Measurements from ENCODE around the gene PCP2. TPM values are rescaled to one million over a fixed set of nuclear protein-coding genes. Genes with fewer than 3 reads are reported as not detected.

PCP2 gene
- total and polyA plus RNA-seq, 2 donors from 2014 or later, result 6.1 to 8.9 TPM

- FAIRE-seq (no peak), DNase-seq (no peak)
- Histone ChIP-seq H3K4me1 (ENCODE audit: control insufficient read depth in 2 of 3, insufficient read depth in 2 of 3, low read depth in 1 of 3, low read length in 3 of 3) (peaks cover 0 to 21% (median 7%) of the 10 kb centered on the region in 3 donors), H3K27me3 (ENCODE audit: control insufficient read depth, insufficient read depth, low read length) (no peaks in the 10 kb centered on the region), H3K9ac (ENCODE audit: low read length in 3 of 3) (no peak overlapping the region), H3K27ac (ENCODE audit: low read depth in 2 of 2, low read length in 2 of 2) (no peak overlapping the region), H3K36me3 (ENCODE audit: control insufficient read depth in 2 of 3, insufficient read depth in 3 of 3, low read length in 3 of 3) (peaks cover 6 to 44% (median 18%) of the 10 kb centered on the region in 3 donors), H3K4me3 (ENCODE audit: low read length in 3 of 3) (no peak overlapping the region), H3K9me3 (ENCODE audit: control insufficient read depth in 2 of 3, insufficient read depth in 1 of 3, low read length in 3 of 3) (no peaks in the 10 kb centered on the region)
- intact Hi-C loops (cut with DNase I), result no loop called here
- TF ChIP-seq CTCF (IDR thresholded peaks at IDR 0.05; ENCODE audit: borderline replicate concordance, extremely low read depth, insufficient read depth), result no peak
These were observed 7.7 kb downstream of the PCP2 start for GRCh38 chr19:7625763-7626372.

GRCh38 chr19:7624810-7625209 is 8.7 kb downstream of the PCP2 start:
- H3K27me3 ChIP-seq (ENCODE audit: control insufficient read depth, insufficient read depth, low read length), result no peaks in the 10 kb centered on the region
- no peaks in the 10 kb centered on the region for H3K9me3 ChIP-seq (ENCODE audit: control insufficient read depth in 2 of 3, insufficient read depth in 1 of 3, low read length in 3 of 3)
- H3K4me1 ChIP-seq (ENCODE audit: control insufficient read depth in 2 of 3, insufficient read depth in 2 of 3, low read depth in 1 of 3, low read length in 3 of 3), result peaks cover 0 to 15% (median 0%) of the 10 kb centered on the region in 3 donors
- FAIRE-seq (no peak), DNase-seq (no peak)
- H3K27ac ChIP-seq (ENCODE audit: low read depth in 2 of 2, low read length in 2 of 2), result no peak overlapping the region
- no peak for TF ChIP-seq CTCF (IDR thresholded peaks at IDR 0.05; ENCODE audit: borderline replicate concordance, extremely low read depth, insufficient read depth)
- no peak overlapping the region for H3K4me3 ChIP-seq (ENCODE audit: low read length in 3 of 3)
- intact Hi-C loops (cut with DNase I), result no loop called here
- peaks cover 6 to 44% (median 20%) of the 10 kb centered on the region in 3 donors for H3K36me3 ChIP-seq (ENCODE audit: control insufficient read depth in 2 of 3, insufficient read depth in 3 of 3, low read length in 3 of 3)
- no peak overlapping the region for H3K9ac ChIP-seq (ENCODE audit: low read length in 3 of 3)

GRCh38 chr19:7623725-7624603 is 9.6 kb downstream of the PCP2 start:
- no peak for TF ChIP-seq CTCF (IDR thresholded peaks at IDR 0.05; ENCODE audit: borderline replicate concordance, extremely low read depth, insufficient read depth)
- H3K27ac ChIP-seq (ENCODE audit: low read depth in 2 of 2, low read length in 2 of 2), result no peak overlapping the region
- FAIRE-seq, result no peak

More at GRCh38 chr19:7623725-7624603, 9.6 kb downstream of the PCP2 start:
- intact Hi-C loops (cut with DNase I), result no loop called here
- Histone ChIP-seq H3K4me3 (ENCODE audit: low read length in 3 of 3) (no peak overlapping the region), H3K36me3 (ENCODE audit: control insufficient read depth in 2 of 3, insufficient read depth in 3 of 3, low read length in 3 of 3) (peaks cover 6 to 44% (median 20%) of the 10 kb centered on the region in 3 donors), H3K27me3 (ENCODE audit: control insufficient read depth, insufficient read depth, low read length) (no peaks in the 10 kb centered on the region), H3K4me1 (ENCODE audit: control insufficient read depth in 2 of 3, insufficient read depth in 2 of 3, low read depth in 1 of 3, low read length in 3 of 3) (peaks cover 0 to 20% (median 0%) of the 10 kb centered on the region in 3 donors), H3K9me3 (ENCODE audit: control insufficient read depth in 2 of 3, insufficient read depth in 1 of 3, low read length in 3 of 3) (no peaks in the 10 kb centered on the region), H3K9ac (ENCODE audit: low read length in 3 of 3) (no peak overlapping the region)
- DNase-seq, result no peak
